Gastroesophageal sphincter (tissue), 4 donors: ENCODE measurements around the gene POLR3A. TPM values are rescaled to one million over a fixed set of nuclear protein-coding genes. Genes with fewer than 3 reads are reported as not detected.
"Not testable (repeated sequence)": the region's sequence is repeated elsewhere in the genome, so short reads cannot be mapped to it uniquely, and the experiment has no call there.

ENCODE experiments used
- ATAC-seq: fragments of 150-250 bp; one replicate; pipeline ENCODE4 v1.9.1; 2016; ENCODE audit warnings: mild to moderate bottlenecking, moderate library complexity
- H3K27ac ChIP-seq, 4 donors: fragments of 200-600 bp; sonication (generic) in 3 of 4; 1 replicate in 3 of 4; 2 replicates in 1 of 4; pipeline ENCODE4 v1.5.1; 2016 to 2019
- H3K27me3 ChIP-seq: fragments of 200-600 bp; sonication (generic); one replicate; pipeline ENCODE4 v1.5.1; 2019
- H3K36me3 ChIP-seq, 2 donors: fragments of 200-600 bp; sonication (generic); one replicate each; pipeline ENCODE4 v1.5.1; 2019; ENCODE audit warnings: control low read depth in 1 of 2
- H3K4me1 ChIP-seq, 3 donors: fragments of 200-600 bp; sonication (generic); 1 replicate in 2 of 3; 2 replicates in 1 of 3; pipeline ENCODE4 v1.5.1; 2016 to 2019; ENCODE audit warnings: control low read depth in 2 of 3
- H3K4me3 ChIP-seq, 2 donors: fragments of 200-600 bp; sonication (generic); one replicate each; pipeline ENCODE4 v1.5.1; 2019; ENCODE audit warnings: mild to moderate bottlenecking in 1 of 2, moderate library complexity in 1 of 2
- H3K9me3 ChIP-seq, 3 donors: fragments of 200-600 bp; sonication (generic); one replicate each; pipeline ENCODE4 v1.5.1; 2017 to 2019; ENCODE audit warnings: control low read depth in 2 of 3
- EP300 ChIP-seq: sonication (generic); formaldehyde crosslinking; IDR thresholded peaks from one replicate; pipeline ENCODE4 v1.6.1; 2017; ENCODE audit warnings: antibody characterized with exemption, mild to moderate bottlenecking
- POLR2A ChIP-seq, 2 donors: fragments of 450-650 bp; IDR thresholded peaks; one replicate each; pipeline ENCODE4 v1.6.1; 2017; ENCODE audit warnings: antibody characterized with exemption in 2 of 2, mild to moderate bottlenecking in 2 of 2, moderate library complexity in 1 of 2
- POLR2AphosphoS5 ChIP-seq: sonication (generic); formaldehyde crosslinking; IDR thresholded peaks from one replicate; pipeline ENCODE4 v1.6.1; 2017; ENCODE audit warnings: antibody characterized with exemption
- WGBS, 2 donors: methylation state at CpG; one replicate each; pipeline ENCODE4 v1.1.5; 2018; ENCODE audit warnings: low coverage in 1 of 2; 5-methylcytosine and 5-hydroxymethylcytosine counted together
- total RNA-seq, 4 donors: library from RNA; depleted of rRNA; stranded (reverse); fragments of >200 nt; gene quantifications; one replicate each; pipeline ENCODE4 v1.1.0, GENCODE V29; 2016
- TF ChIP-seq, protein P1 (sequence below), 4 experiments: fragments of 200-600 bp in 2 of 4; fragments of 450-650 bp in 2 of 4; sonication (generic) in 1 of 4; IDR thresholded peaks; one replicate each; pipeline ENCODE4 v1.5.1; 2017 to 2019; ENCODE audit warnings: antibody characterized with exemption in 4 of 4, mild to moderate bottlenecking in 2 of 4, moderate library complexity in 2 of 4

POLR3A gene
- total RNA-seq, 4 donors from 2014 or later: 10.0 to 13.5 (median 12.0) TPM

DNA sequence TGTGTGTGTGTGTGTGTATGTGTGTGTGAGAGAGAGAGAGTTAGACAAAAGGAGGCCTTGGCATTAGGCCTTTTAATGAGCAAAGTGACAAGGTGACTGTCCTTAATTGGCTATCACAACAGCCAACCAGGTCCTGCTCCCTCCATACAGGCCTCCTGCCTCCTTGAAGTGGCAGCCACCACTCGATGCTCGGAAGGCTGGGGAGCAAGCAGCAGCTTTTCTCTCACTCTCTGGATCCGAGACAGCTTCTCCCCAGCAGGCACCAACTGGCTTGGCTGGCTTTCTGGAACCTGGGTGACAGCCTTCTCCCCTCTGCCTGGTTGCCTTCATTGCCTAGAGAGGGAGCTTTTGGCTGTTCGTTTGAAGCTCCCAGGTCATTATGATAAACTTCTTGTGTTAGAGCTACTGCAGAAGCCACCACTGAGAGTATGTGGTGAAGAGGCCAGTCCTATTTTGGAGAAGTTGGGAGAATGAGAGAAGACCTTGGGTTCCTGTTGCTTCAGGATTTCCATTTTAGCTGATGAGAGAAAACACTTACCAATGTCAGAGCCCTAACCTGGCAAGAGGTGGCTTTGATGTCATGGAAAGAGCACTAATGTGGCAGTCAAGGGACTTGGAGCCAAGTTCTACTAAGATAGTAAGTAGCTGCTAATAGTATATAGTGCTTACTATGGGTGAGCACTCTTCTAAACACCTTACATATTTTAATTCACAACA is 42.0 kb upstream of the POLR3A start:
- TF ChIP-seq POLR2AphosphoS5 (no peak), EP300 (no peak), POLR2A (IDR thresholded peaks at IDR 0.05) (no peak)
- TF ChIP-seq, protein P1, sequence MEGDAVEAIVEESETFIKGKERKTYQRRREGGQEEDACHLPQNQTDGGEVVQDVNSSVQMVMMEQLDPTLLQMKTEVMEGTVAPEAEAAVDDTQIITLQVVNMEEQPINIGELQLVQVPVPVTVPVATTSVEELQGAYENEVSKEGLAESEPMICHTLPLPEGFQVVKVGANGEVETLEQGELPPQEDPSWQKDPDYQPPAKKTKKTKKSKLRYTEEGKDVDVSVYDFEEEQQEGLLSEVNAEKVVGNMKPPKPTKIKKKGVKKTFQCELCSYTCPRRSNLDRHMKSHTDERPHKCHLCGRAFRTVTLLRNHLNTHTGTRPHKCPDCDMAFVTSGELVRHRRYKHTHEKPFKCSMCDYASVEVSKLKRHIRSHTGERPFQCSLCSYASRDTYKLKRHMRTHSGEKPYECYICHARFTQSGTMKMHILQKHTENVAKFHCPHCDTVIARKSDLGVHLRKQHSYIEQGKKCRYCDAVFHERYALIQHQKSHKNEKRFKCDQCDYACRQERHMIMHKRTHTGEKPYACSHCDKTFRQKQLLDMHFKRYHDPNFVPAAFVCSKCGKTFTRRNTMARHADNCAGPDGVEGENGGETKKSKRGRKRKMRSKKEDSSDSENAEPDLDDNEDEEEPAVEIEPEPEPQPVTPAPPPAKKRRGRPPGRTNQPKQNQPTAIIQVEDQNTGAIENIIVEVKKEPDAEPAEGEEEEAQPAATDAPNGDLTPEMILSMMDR (IDR thresholded peaks at IDR 0.05): no peak
- ATAC-seq: no peak
- Histone ChIP-seq H3K4me3 (no peak overlapping the region), H3K36me3 (no peaks in the 10 kb centered on the region), H3K27ac (no peak overlapping the region), H3K27me3 (no peaks in the 10 kb centered on the region), H3K9me3 (no peaks in the 10 kb centered on the region), H3K4me1 (no peaks in the 10 kb centered on the region)
- 60% methylated on average over 2 of the region's 4 CpGs; no CpG with 5 or more reads in 1 of the 2 donors for WGBS, 2 donors

- no peaks in the 10 kb centered on the region for H3K9me3 ChIP-seq
- WGBS, 2 donors: 87% methylated on average over 5 of the region's 5 CpGs; no CpG with 5 or more reads in 1 of the 2 donors
- TF ChIP-seq POLR2AphosphoS5: no peak
- TF ChIP-seq EP300: no peak
- TF ChIP-seq, protein P1 (IDR thresholded peaks at IDR 0.05): no peak
- no peak for TF ChIP-seq POLR2A (IDR thresholded peaks at IDR 0.05)
- H3K4me1 ChIP-seq: no peaks in the 10 kb centered on the region
- no peaks in the 10 kb centered on the region for H3K27me3 ChIP-seq
- H3K27ac ChIP-seq: no peak overlapping the region
- ATAC-seq: no peak
- H3K4me3 ChIP-seq: no peak overlapping the region
- no peaks in the 10 kb centered on the region for H3K36me3 ChIP-seq
Measured at GRCh38 chr10:78070726-78071125, 41.4 kb upstream of the POLR3A start.

DNA sequence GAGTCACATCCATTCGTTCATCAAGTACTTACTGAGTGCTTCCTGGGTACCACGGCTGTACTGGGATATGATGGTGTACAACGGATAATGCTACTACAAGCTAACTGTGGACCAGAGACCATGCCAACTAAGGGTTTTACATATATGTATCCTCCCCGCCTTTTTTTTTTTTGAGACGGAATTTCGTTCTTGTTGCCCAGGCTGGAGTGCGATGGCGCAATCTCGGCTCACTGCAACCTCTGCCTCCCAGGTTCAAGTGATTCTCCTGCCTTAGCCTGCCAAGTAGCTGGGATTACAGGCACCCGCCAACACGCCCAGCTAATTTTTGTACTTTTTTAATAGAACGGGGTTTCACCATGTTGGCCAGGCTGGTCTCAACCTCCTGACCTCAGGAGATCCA is 40.7 kb upstream of the POLR3A start:
- not testable (repeated sequence) for H3K9me3 ChIP-seq
- 83 to 96% methylated on average over 5 to 9 of the region's 12 CpGs for WGBS, 2 donors

DNA sequence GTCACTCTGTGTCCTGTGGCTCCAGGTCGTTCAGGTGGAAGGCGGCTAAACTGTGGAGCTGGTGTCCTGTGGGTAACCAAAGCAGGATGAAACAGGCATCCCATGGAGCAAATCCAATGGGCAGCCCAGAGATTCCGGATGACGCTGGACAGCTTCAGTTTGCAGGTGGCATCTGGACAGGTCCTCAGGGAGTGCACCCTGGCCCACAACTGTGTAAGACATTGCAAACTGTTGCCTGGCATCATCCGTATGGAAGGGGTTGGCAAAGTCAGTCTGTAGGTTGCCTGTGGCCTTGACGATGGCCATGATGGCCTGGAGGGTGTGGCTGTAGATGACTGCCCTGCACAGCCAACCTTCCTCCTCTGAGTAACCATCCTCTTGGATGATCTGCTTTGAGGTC is 39.8 kb upstream of the POLR3A start:
- H3K27ac ChIP-seq: no peak overlapping the region
- H3K4me1 ChIP-seq: no peaks in the 10 kb centered on the region
- no peaks in the 10 kb centered on the region for H3K9me3 ChIP-seq
- 92% methylated on average over 2 of the region's 6 CpGs; no CpG with 5 or more reads in 1 of the 2 donors for WGBS, 2 donors
- no peaks in the 10 kb centered on the region for H3K27me3 ChIP-seq
- TF ChIP-seq POLR2AphosphoS5 (no peak), POLR2A (IDR thresholded peaks at IDR 0.05) (no peak), EP300 (no peak)
- TF ChIP-seq, protein P1 (IDR thresholded peaks at IDR 0.05): no peak
- H3K4me3 ChIP-seq: no peak overlapping the region
- ATAC-seq: no peak
- H3K36me3 ChIP-seq: no peaks in the 10 kb centered on the region

More for the DNA sequence above, 40.7 kb upstream of the POLR3A start:
- not testable (repeated sequence) for H3K4me3 ChIP-seq, H3K27ac ChIP-seq, ATAC-seq, H3K36me3 ChIP-seq, H3K4me1 ChIP-seq, H3K27me3 ChIP-seq

GRCh38 chr10:78066728-78067430 is 37.6 kb upstream of the POLR3A start:
- no peaks in the 10 kb centered on the region for H3K36me3 ChIP-seq
- no peak for ATAC-seq
- H3K4me1 ChIP-seq: no peaks in the 10 kb centered on the region
- no peaks in the 10 kb centered on the region for H3K9me3 ChIP-seq
- 78 to 85% methylated on average over 2 to 8 of the region's 11 CpGs for WGBS, 2 donors
- H3K27me3 ChIP-seq: no peaks in the 10 kb centered on the region
- TF ChIP-seq POLR2A (IDR thresholded peaks at IDR 0.05) (no peak), POLR2AphosphoS5 (no peak), EP300 (no peak)
- TF ChIP-seq, protein P1 (IDR thresholded peaks at IDR 0.05): no peak
- no peak overlapping the region for H3K27ac ChIP-seq
- H3K4me3 ChIP-seq: no peak overlapping the region
